Measurements from ENCODE around the gene WWC1.
"Not testable (repeated sequence)": the region's sequence is repeated elsewhere in the genome, so short reads cannot be mapped to it uniquely, and the experiment has no call there.

- not testable (repeated sequence) for TF ChIP-seq CTCF (IDR thresholded peaks at IDR 0.05; ENCODE audit: low read depth, low read length); POLR2A (IDR thresholded peaks at IDR 0.05; ENCODE audit: extremely low read depth, insufficient read length); MYC (IDR thresholded peaks at IDR 0.05; ENCODE audit: low read depth, low read length)
Observed at GRCh38 chr5:168339772-168340140, 48.3 kb downstream of the WWC1 start.
